Measurements from ENCODE around the gene NRM. TPM values are rescaled to one million over a fixed set of nuclear protein-coding genes. Genes with fewer than 3 reads are reported as not detected.
A peak's percentile ranks its signal among the peaks of the same experiment; 100 is the strongest.
"Not testable (repeated sequence)": the region's sequence is repeated elsewhere in the genome, so short reads cannot be mapped to it uniquely, and the experiment has no call there.

The NRM gene
- polyA plus RNA-seq, 1 donor from 2014 or later = 7.1 TPM

- Histone ChIP-seq H3K27me3 (ENCODE audit: insufficient read depth, low read depth, low read length) (no peaks in the 10 kb centered on the region), H2AFZ (ENCODE audit: low read depth, low read length) (no peak overlapping the region), H3K79me2 (replicated peaks; ENCODE audit: insufficient read depth, low read length) (peaks cover 8% of the 10 kb centered on the region), H3K4me3 (ENCODE audit: low read length) (no peak overlapping the region), H3K9me2 (ENCODE audit: insufficient read depth, low read length) (no peaks in the 10 kb centered on the region), H3K36me3 (ENCODE audit: insufficient read depth, low read length) (no peaks in the 10 kb centered on the region), H4K20me1 (ENCODE audit: insufficient read depth) (no peaks in the 10 kb centered on the region), H3K4me2 (ENCODE audit: low read length) (no peak overlapping the region), H3K9ac (ENCODE audit: low read length) (no peak overlapping the region), H3F3A (ENCODE audit: insufficient read depth, low read length, poor library complexity, severe bottlenecking) (no peaks in the 10 kb centered on the region), H3K9me3 (ENCODE audit: low read length) (no peaks in the 10 kb centered on the region), H3K27ac (ENCODE audit: low read length) (no peak overlapping the region)
- no peak for TF ChIP-seq MXI1 (conservative IDR thresholded peaks at IDR 0.05; ENCODE audit: poor library complexity, severe bottlenecking)
- TF ChIP-seq, protein P1, sequence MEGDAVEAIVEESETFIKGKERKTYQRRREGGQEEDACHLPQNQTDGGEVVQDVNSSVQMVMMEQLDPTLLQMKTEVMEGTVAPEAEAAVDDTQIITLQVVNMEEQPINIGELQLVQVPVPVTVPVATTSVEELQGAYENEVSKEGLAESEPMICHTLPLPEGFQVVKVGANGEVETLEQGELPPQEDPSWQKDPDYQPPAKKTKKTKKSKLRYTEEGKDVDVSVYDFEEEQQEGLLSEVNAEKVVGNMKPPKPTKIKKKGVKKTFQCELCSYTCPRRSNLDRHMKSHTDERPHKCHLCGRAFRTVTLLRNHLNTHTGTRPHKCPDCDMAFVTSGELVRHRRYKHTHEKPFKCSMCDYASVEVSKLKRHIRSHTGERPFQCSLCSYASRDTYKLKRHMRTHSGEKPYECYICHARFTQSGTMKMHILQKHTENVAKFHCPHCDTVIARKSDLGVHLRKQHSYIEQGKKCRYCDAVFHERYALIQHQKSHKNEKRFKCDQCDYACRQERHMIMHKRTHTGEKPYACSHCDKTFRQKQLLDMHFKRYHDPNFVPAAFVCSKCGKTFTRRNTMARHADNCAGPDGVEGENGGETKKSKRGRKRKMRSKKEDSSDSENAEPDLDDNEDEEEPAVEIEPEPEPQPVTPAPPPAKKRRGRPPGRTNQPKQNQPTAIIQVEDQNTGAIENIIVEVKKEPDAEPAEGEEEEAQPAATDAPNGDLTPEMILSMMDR (IDR thresholded peaks at IDR 0.05; ENCODE audit: poor library complexity, severe bottlenecking) = peak; percentile 36
Measured at GRCh38 chr6:30670760-30671527, 19.8 kb downstream of the NRM start.

DNA sequence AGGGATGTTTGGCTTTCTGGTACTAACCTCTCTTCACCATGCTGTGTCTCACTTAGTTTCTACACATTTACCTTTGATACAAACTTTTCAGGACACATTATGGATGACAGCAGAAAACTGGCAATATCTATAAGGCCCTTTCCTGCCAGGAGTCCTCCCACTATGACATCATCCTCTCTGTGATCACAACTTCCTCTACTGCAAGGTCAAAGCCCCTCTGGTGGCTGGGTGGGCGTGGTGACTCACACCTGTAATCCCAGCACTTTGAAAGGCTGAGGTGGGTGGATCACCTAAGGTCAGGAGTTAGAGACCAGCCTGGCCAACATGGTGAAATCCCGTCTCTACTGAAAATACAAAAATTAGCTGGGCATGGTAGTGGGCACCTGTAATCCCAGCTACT is 24.5 kb downstream of the NRM start:
- H3K79me2 ChIP-seq (replicated peaks; ENCODE audit: insufficient read depth, low read length); H3K9me2 ChIP-seq (ENCODE audit: insufficient read depth, low read length); H3F3A ChIP-seq (ENCODE audit: insufficient read depth, low read length, poor library complexity, severe bottlenecking); H3K27ac ChIP-seq (ENCODE audit: low read length); H3K4me2 ChIP-seq (ENCODE audit: low read length); H4K20me1 ChIP-seq (ENCODE audit: insufficient read depth); H3K27me3 ChIP-seq (ENCODE audit: insufficient read depth, low read depth, low read length); H3K9ac ChIP-seq (ENCODE audit: low read length); H3K9me3 ChIP-seq (ENCODE audit: low read length); H3K4me3 ChIP-seq (ENCODE audit: low read length); H3K36me3 ChIP-seq (ENCODE audit: insufficient read depth, low read length); H2AFZ ChIP-seq (ENCODE audit: low read depth, low read length): not testable (repeated sequence)

- Histone ChIP-seq H3K4me2 (ENCODE audit: low read length) (no peak overlapping the region), H2AFZ (ENCODE audit: low read depth, low read length) (no peak overlapping the region), H3K27ac (ENCODE audit: low read length) (no peak overlapping the region), H3K27me3 (ENCODE audit: insufficient read depth, low read depth, low read length) (no peaks in the 10 kb centered on the region), H3F3A (ENCODE audit: insufficient read depth, low read length, poor library complexity, severe bottlenecking) (no peaks in the 10 kb centered on the region), H3K9me2 (ENCODE audit: insufficient read depth, low read length) (no peaks in the 10 kb centered on the region), H3K36me3 (ENCODE audit: insufficient read depth, low read length) (no peaks in the 10 kb centered on the region), H4K20me1 (ENCODE audit: insufficient read depth) (no peaks in the 10 kb centered on the region), H3K4me3 (ENCODE audit: low read length) (no peak overlapping the region), H3K9ac (ENCODE audit: low read length) (no peak overlapping the region), H3K79me2 (replicated peaks; ENCODE audit: insufficient read depth, low read length) (no peaks in the 10 kb centered on the region), H3K9me3 (ENCODE audit: low read length) (no peaks in the 10 kb centered on the region)
- TF ChIP-seq RAD21 (conservative IDR thresholded peaks at IDR 0.05) (no peak), SMC3 (conservative IDR thresholded peaks at IDR 0.05; ENCODE audit: poor library complexity) (no peak), POLR2AphosphoS5 (IDR thresholded peaks at IDR 0.05) (no peak), MXI1 (conservative IDR thresholded peaks at IDR 0.05; ENCODE audit: poor library complexity, severe bottlenecking) (no peak), TAF1 (IDR thresholded peaks at IDR 0.05; ENCODE audit: low read depth) (no peak), EP300 (conservative IDR thresholded peaks at IDR 0.05; ENCODE audit: poor library complexity, severe bottlenecking) (no peak)
- TF ChIP-seq, protein P1 (IDR thresholded peaks at IDR 0.05; ENCODE audit: poor library complexity, severe bottlenecking) = no peak
Measured at GRCh38 chr6:30664994-30665767, 25.6 kb downstream of the NRM start.

DNA sequence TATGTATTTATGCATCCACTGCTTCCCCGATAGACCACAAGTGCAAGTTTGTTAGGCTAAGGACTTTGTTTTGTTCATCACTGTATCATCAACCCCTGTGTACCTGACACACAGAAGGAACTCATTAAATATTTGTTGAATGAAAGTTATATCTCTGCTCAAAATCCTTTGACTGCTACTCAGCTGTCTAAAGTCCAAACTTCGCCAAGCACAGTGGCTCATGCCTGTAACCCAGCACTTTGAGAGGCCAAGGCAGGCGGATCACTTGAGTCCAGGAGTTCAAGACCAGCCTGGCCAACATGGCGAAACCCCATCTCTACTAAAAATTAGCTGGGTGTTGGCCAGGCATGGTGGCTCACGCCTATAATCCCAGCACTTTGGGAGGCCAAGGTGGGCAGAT is 32.9 kb downstream of the NRM start:
- H3K4me3 ChIP-seq (ENCODE audit: low read length); H3K27ac ChIP-seq (ENCODE audit: low read length); H3K9me2 ChIP-seq (ENCODE audit: insufficient read depth, low read length); H3K36me3 ChIP-seq (ENCODE audit: insufficient read depth, low read length); H4K20me1 ChIP-seq (ENCODE audit: insufficient read depth); H3F3A ChIP-seq (ENCODE audit: insufficient read depth, low read length, poor library complexity, severe bottlenecking); H3K27me3 ChIP-seq (ENCODE audit: insufficient read depth, low read depth, low read length); H3K79me2 ChIP-seq (replicated peaks; ENCODE audit: insufficient read depth, low read length); H3K9me3 ChIP-seq (ENCODE audit: low read length); H3K9ac ChIP-seq (ENCODE audit: low read length); H3K4me2 ChIP-seq (ENCODE audit: low read length); H2AFZ ChIP-seq (ENCODE audit: low read depth, low read length): not testable (repeated sequence)
